KOPT-K1 (cell line): ENCODE results near the gene PACC1.

ENCODE experiments used
- H3K27ac ChIP-seq: fragments of 200-600 bp; sonication (generic); 2 replicates; pipeline ENCODE4 v1.5.1; 2016; ENCODE audit warnings: antibody characterized with exemption, mild to moderate bottlenecking, low read depth, low read length; ENCODE audit not compliant: poor library complexity, severe bottlenecking
- H3K36me3 ChIP-seq: fragments of 200-600 bp; sonication (generic); 2 replicates; pipeline ENCODE4 v1.5.1; 2017; ENCODE audit warnings: antibody characterized with exemption, mild to moderate bottlenecking, low read length, moderate library complexity; ENCODE audit not compliant: insufficient read depth
- H3K9me3 ChIP-seq: fragments of 200-600 bp; sonication (generic); 2 replicates; pipeline ENCODE4 v1.5.1; 2017; ENCODE audit warnings: antibody characterized with exemption, low read length, mild to moderate bottlenecking; ENCODE audit not compliant: insufficient read depth, poor library complexity, severe bottlenecking

Gene PACC1

DNA sequence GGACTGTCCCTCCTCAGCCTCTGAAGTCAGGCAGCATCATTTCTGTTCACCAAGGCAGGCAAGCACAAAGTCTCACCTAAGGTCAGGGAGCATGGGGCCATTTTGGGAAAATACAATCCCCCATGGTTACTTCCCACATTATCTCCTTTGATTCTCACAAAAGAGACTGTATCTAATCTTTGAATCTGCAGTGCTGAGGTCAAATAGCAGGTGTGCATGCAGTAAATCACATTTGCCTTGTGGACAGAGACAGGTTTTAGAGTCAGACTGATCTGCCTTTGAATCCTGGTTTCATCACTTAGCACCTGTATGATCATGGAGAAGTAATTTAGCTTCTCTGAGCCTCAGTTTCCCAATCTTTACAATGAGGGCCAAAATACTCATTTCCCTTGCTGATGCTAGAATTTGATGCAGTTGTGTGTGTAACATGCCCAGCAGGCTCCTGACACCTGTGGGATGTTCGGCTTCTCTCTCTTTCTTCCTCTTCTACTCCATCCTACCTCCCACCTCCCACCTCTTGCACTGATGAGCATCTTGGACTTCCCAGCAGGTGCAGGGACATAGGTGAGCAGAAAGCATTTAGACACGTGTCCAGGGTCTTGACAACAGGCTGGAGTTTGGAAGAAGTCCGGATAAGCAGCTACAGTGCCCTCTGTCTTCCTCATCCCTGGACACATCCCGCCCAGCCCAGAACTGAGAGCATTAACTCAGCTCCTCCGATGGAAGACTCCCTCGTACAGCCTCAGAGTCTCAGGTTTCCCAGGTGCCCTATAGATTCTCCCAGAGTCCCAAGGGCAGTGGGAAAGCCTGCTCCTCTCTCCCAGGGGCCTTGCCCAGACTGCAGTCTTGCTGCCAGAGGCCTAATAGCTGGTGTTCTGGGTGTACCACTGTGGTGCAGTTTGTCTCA lies 37.0 kb upstream of the PACC1 start:
- H3K9me3 ChIP-seq: no peaks in the 10 kb centered on the region
- H3K27ac ChIP-seq: no peak overlapping the region
- no peaks in the 10 kb centered on the region for H3K36me3 ChIP-seq

- Histone ChIP-seq H3K9me3 (no peaks in the 10 kb centered on the region), H3K27ac (no peak overlapping the region), H3K36me3 (peaks cover 13% of the 10 kb centered on the region; the same call in 1 of the 2 replicates)
These were observed 35.7 kb upstream of the PACC1 start for GRCh38 chr1:212450331-212450881.

DNA sequence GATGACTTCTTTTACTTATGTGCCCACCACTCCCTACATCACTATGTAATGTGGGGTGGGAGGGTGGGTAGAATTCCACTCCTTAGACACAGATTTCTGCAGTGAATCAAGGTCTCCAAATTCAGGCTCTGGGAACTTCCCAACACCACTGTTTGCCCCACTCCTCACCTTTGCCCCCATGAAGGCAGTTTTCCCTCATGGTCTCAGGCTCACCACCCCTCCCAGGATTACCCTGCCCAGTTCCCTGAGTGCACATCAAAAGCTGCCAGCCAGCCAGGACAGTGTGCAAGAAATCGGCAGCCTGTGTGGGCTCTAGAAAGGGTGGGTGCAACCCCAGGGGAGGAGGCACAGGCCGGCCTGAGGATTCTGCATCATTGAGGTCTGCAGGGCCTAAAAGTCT lies 32.8 kb upstream of the PACC1 start:
- Histone ChIP-seq H3K9me3 (no peaks in the 10 kb centered on the region), H3K27ac (no peak overlapping the region), H3K36me3 (peaks cover 20% of the 10 kb centered on the region; the same call in 1 of the 2 replicates)

DNA sequence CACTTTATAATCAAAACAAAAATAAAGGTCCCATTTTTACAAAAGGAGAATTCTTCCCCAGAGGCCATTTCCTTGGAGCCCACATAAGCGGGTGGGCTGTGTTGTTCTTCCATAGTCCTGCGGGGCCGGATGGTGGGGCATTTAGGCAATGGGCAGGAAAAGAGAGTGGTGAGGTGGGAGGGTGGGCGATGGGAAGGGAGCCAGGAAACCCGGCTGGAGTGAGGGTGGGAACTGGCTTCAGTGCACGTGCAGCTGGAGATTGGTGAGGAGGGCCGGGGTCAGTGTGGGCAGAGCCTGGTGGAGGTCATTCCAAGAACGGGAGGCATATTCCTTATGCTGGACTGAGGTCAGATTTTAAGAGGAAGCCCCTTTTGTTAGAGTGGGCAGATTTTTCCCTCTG lies 31.6 kb upstream of the PACC1 start:
- Histone ChIP-seq H3K27ac (no peak overlapping the region), H3K9me3 (no peaks in the 10 kb centered on the region)

DNA sequence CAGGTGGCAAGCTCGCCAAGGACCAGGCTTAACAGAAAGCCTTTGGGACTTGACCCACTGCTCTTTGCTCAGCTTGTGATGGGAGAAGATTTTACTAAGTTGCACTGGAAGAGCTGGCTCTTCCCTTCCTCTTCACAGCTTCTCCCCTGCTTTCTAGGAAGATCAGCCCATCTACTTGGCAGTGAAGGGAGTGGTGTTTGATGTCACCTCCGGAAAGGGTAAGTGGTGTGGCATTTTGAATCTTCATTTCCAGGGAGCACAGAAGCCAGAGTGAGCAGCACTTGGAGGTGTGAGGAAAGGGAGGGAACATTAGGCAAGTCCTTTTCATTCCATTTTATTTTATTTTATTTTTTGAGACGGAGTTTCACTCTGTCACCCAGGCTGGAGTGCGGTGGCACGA lies 27.7 kb upstream of the PACC1 start:
- Histone ChIP-seq H3K36me3 (peaks cover 20% of the 10 kb centered on the region; the same call in 1 of the 2 replicates), H3K9me3 (no peaks in the 10 kb centered on the region)

More for the DNA sequence above, 31.6 kb upstream of the PACC1 start:
- H3K36me3 ChIP-seq: peaks cover 20% of the 10 kb centered on the region; the same call in 1 of the 2 replicates

DNA sequence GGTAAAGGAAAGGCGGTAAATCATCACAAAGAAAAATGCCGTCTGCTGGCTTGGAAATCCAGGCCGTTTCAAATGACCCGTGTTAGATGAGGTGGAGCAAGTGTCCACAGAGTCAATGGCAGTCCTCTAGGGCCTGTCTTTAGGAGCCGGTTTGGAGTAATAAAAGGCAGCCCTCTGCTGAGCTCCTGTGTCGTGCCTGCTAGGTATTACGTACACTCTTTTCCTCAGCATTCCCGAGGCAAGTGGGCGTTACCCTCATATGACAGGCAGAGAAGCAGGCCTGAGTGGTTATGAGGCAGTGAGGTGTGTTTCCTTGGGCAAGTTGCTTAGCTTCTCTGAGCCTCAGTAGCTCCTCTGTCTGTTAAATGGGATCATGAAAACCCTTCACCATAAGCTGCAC lies 25.7 kb upstream of the PACC1 start:
- H3K36me3 ChIP-seq: peaks cover 10% of the 10 kb centered on the region; the same call in 1 of the 2 replicates
- H3K9me3 ChIP-seq: no peaks in the 10 kb centered on the region
- H3K27ac ChIP-seq: no peak overlapping the region

More for the DNA sequence above, 27.7 kb upstream of the PACC1 start:
- no peak overlapping the region for H3K27ac ChIP-seq

- H3K36me3 ChIP-seq: 0 out of 2 replicates have a peak, but pooled peaks cover 3% of the 10 kb centered on the region
- no peaks in the 10 kb centered on the region for H3K9me3 ChIP-seq
- no peak overlapping the region for H3K27ac ChIP-seq
These were observed 24.1 kb upstream of the PACC1 start for GRCh38 chr1:212438831-212439237.

DNA sequence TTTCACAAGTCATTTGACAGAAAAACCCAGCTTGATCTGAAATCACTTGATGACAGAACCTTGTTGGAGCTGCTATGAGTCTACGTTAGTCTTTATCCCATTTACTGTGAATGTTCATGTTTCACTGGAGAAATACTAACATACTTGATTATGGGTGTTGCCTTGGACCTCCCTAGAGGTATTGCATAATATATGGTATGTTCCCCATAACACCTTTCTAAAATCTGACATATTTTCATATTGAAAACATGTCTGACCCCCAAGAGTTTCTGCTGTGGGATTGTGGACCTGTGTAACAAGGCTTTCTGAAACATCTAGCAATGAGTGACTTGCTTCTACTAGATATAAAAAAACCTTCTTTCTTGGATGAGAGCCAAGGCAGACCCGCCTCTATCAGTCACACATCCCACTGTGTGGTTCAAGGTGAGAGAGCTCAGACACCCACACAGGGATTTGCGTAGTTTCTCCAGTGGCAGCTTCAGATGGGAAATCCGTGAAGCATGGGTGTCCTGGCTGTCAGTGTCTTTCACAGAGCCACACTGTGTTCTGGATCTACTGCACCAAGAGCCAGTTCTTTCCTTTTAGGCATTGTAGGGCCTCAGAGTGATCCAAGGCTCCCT lies 22.6 kb upstream of the PACC1 start:
- Histone ChIP-seq H3K9me3 (no peaks in the 10 kb centered on the region), H3K36me3 (0 out of 2 replicates have a peak, but pooled peaks cover 3% of the 10 kb centered on the region), H3K27ac (no peak overlapping the region)

DNA sequence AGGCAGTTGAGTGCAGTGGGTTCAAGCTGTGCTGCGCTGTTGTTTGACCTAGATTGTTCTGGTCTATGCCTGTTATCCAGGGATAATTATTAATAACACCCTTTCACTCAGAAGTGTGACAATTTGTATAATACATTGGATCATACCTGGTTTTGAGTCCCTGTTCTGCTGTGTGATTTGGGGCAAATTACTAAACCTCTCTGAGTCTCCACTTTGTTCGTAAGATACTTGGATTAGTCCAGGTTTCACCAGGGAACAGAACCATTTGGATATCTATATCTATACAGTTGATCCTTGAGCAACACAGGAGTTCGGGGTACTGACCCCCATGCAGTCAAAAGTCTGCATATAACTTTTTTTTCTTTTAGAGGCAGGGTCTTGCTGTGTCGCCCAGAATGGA lies 20.3 kb upstream of the PACC1 start:
- H3K9me3 ChIP-seq: no peaks in the 10 kb centered on the region
- H3K36me3 ChIP-seq: 0 out of 2 replicates have a peak, but pooled peaks cover 3% of the 10 kb centered on the region
- no peak overlapping the region for H3K27ac ChIP-seq

- Histone ChIP-seq H3K9me3 (no peaks in the 10 kb centered on the region), H3K27ac (peak overlapping the region; percentile 67), H3K36me3 (0 out of 2 replicates have a peak, but pooled peaks cover 3% of the 10 kb centered on the region)
These were observed 19.1 kb upstream of the PACC1 start for GRCh38 chr1:212433577-212434462.

GRCh38 chr1:212432661-212433576 lies 18.2 kb upstream of the PACC1 start, which contains the start of gene NENF:
Gene NENF (plus strand): TSS chr1:212432920. CDS start chr1:212432944, 24 bp downstream.
- Histone ChIP-seq H3K27ac (peak within 1 kb of the TSS; percentile 67), H3K36me3 (0 out of 2 replicates have a peak, but pooled peaks cover 3% of the 10 kb centered on the region), H3K9me3 (no peaks in the 10 kb centered on the region)

DNA sequence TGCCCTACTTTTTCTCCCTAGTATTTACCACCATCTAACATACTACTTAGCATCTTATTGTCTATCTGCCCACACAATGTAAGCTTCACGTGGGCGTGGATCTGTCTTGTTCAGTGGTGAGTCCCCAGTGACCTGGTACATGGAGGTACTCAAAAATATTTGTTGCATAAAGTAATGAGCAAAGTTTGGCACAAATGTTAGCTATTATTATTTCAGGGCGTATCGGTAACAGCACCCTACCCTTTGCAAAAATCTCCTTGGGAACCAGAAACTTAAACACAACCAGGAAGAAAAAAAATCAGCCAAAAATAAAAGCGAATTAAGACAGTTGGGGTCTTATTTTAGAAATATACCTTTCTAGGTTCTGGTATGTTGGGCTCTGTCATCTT lies 17.6 kb upstream of the PACC1 start:
- no peaks in the 10 kb centered on the region for H3K9me3 ChIP-seq

DNA sequence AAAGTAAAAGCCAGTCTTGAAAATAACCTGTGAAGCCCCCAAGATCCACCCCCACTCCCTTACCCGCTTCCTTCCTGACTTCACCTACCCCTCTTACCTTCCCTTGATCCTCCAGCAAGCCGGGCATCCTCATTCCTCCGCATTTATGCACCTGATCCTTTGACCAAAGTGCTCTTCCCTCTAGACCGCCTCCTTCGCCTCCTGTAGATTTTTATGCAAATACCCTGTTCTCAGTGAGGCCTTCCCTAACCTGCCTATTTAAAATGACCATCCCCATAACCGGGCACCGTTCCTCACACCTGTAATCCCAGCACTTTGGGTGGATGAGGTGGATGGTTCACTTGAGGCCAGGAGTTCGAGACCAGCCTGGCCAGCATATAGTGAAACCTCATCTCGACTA lies 17.0 kb upstream of the PACC1 start:
- Histone ChIP-seq H3K27ac (no peak overlapping the region), H3K9me3 (no peaks in the 10 kb centered on the region), H3K36me3 (0 out of 2 replicates have a peak, but pooled peaks cover 1% of the 10 kb centered on the region)

More for the DNA sequence above, 17.6 kb upstream of the PACC1 start:
- Histone ChIP-seq H3K36me3 (0 out of 2 replicates have a peak, but pooled peaks cover 3% of the 10 kb centered on the region), H3K27ac (peak overlapping the region; percentile 67)
